WTC11 (cell line): ENCODE data around the gene HOXA7. TPM values are rescaled to one million over a fixed set of nuclear protein-coding genes. Genes with fewer than 3 reads are reported as not detected.

Source experiments
- ATAC-seq: fragments of 200-7000 bp; cut with Tn5 transposase; 2 replicates; pipeline ENCODE4 v1.10.0; 2021; ENCODE audit warnings: mild to moderate bottlenecking, moderate library complexity
- CTCF ChIA-PET: fragments of 300-600 bp; sonication (Branson Sonifier 250); formaldehyde crosslinking; loops from one replicate; lab custom pipeline; 2021; ENCODE audit warnings: antibody characterized with exemption; lab: Charles Lee
- POLR2A ChIA-PET: fragments of 350-600 bp; sonication (Branson Sonifier 250); formaldehyde crosslinking; loops from one replicate; lab custom pipeline; 2021; ENCODE audit warnings: antibody characterized with exemption; lab: Charles Lee
- DNase-seq: peaks from one replicate; pipeline ENCODE4 v3.0.0; 2021; ENCODE audit warnings: low spot score
- H3K27ac Mint-ChIP-seq: 2 replicates; pipeline ENCODE4 v1.8.0; 2021; ENCODE audit warnings: mixed read lengths
- H3K27me3 Mint-ChIP-seq: 2 replicates; pipeline ENCODE4 v1.8.0; 2021; ENCODE audit warnings: low read depth, mild to moderate bottlenecking, moderate library complexity, mixed read lengths
- H3K36me3 Mint-ChIP-seq: 2 replicates; pipeline ENCODE4 v1.8.0; 2021; ENCODE audit warnings: mixed read lengths
- H3K4me1 Mint-ChIP-seq: 2 replicates; pipeline ENCODE4 v1.8.0; 2022; ENCODE audit warnings: mixed read lengths
- H3K4me3 Mint-ChIP-seq: 2 replicates; pipeline ENCODE4 v1.8.0; 2021; ENCODE audit warnings: mild to moderate bottlenecking, moderate library complexity, mixed read lengths
- H3K9me3 Mint-ChIP-seq: 2 replicates; pipeline ENCODE4 v1.8.0; 2021; ENCODE audit warnings: mixed read lengths
- ATF3 ChIP-seq: sonication (generic); formaldehyde crosslinking; conservative IDR thresholded peaks from 2 replicates; pipeline ENCODE4 v1.8.1; 2022; ENCODE audit warnings: mild to moderate bottlenecking, missing genetic modification reagents
- CDX4 ChIP-seq: fragments of 250-450 bp; sonication (Bioruptor Pico); IDR thresholded peaks from 2 replicates; pipeline ENCODE4 v1.9.0; 2021; ENCODE audit warnings: moderate library complexity, mild to moderate bottlenecking, inconsistent platforms, borderline replicate concordance
- E2F1 ChIP-seq: sonication (generic); formaldehyde crosslinking; IDR thresholded peaks from 2 replicates; pipeline ENCODE4 v1.8.0; 2022; ENCODE audit warnings: mild to moderate bottlenecking, missing genetic modification reagents
- ETV6 ChIP-seq: sonication (generic); formaldehyde crosslinking; IDR thresholded peaks from 2 replicates; pipeline ENCODE4 v1.8.1; 2022; ENCODE audit warnings: mild to moderate bottlenecking, missing genetic modification reagents
- GRHL2 ChIP-seq: fragments of 250-450 bp; sonication (Bioruptor Pico); IDR thresholded peaks from 2 replicates; pipeline ENCODE4 v1.8.0; 2022; ENCODE audit warnings: mild to moderate bottlenecking, moderate library complexity; ENCODE audit not compliant: insufficient replicate concordance, severe bottlenecking
- JAZF1 ChIP-seq: fragments of 250-450 bp; sonication (Bioruptor Pico); IDR thresholded peaks from 2 replicates; pipeline ENCODE4 v1.9.0; 2021; ENCODE audit warnings: moderate library complexity, mild to moderate bottlenecking, inconsistent platforms
- KAT7 ChIP-seq: sonication (generic); formaldehyde crosslinking; IDR thresholded peaks from 2 replicates; pipeline ENCODE4 v1.8.1; 2023; ENCODE audit warnings: missing genetic modification reagents, mild to moderate bottlenecking, borderline replicate concordance
- MAX ChIP-seq: sonication (generic); formaldehyde crosslinking; IDR thresholded peaks from 2 replicates; pipeline ENCODE4 v1.8.0; 2022; ENCODE audit warnings: mild to moderate bottlenecking, missing genetic modification reagents
- NFATC4 ChIP-seq: fragments of 250-450 bp; sonication (Bioruptor Pico); IDR thresholded peaks from 2 replicates; pipeline ENCODE4 v1.9.0; 2021; ENCODE audit warnings: mild to moderate bottlenecking
- NFE2L1 ChIP-seq: sonication (generic); formaldehyde crosslinking; IDR thresholded peaks from 2 replicates; pipeline ENCODE4 v1.8.1; 2023; ENCODE audit warnings: missing genetic modification reagents
- NR2C2 ChIP-seq: sonication (generic); formaldehyde crosslinking; IDR thresholded peaks from 2 replicates; pipeline ENCODE4 v1.8.0; 2022; ENCODE audit warnings: mild to moderate bottlenecking, missing genetic modification reagents
- PRRX2 ChIP-seq: fragments of 250-450 bp; sonication (Bioruptor Pico); IDR thresholded peaks from 2 replicates; pipeline ENCODE4 v1.8.0; 2021; ENCODE audit warnings: mild to moderate bottlenecking
- RELA ChIP-seq: sonication (generic); formaldehyde crosslinking; IDR thresholded peaks from 2 replicates; pipeline ENCODE4 v1.8.1; 2022; ENCODE audit warnings: missing genetic modification reagents, mild to moderate bottlenecking, borderline replicate concordance
- RORB ChIP-seq: fragments of 250-450 bp; sonication (Bioruptor Pico); IDR thresholded peaks from 2 replicates; pipeline ENCODE4 v1.9.0; 2021; ENCODE audit warnings: mild to moderate bottlenecking
- SOX15 ChIP-seq: fragments of 250-450 bp; sonication (Bioruptor Pico); IDR thresholded peaks from 2 replicates; pipeline ENCODE4 v1.9.0; 2021; ENCODE audit warnings: mild to moderate bottlenecking
- SP1 ChIP-seq: sonication (generic); formaldehyde crosslinking; conservative IDR thresholded peaks from 2 replicates; pipeline ENCODE4 v1.8.1; 2022; ENCODE audit warnings: missing genetic modification reagents
- TEAD4 ChIP-seq: sonication (generic); formaldehyde crosslinking; IDR thresholded peaks from 2 replicates; pipeline ENCODE4 v1.8.0; 2022; ENCODE audit warnings: mild to moderate bottlenecking, missing genetic modification reagents
- USF2 ChIP-seq: sonication (generic); formaldehyde crosslinking; IDR thresholded peaks from 2 replicates; pipeline ENCODE4 v1.8.1; 2023; ENCODE audit warnings: mild to moderate bottlenecking, missing genetic modification reagents, moderate library complexity
- ZBTB21 ChIP-seq: sonication (generic); formaldehyde crosslinking; IDR thresholded peaks from 2 replicates; pipeline ENCODE4 v1.8.1; 2023; ENCODE audit warnings: mild to moderate bottlenecking, missing genetic modification reagents, borderline replicate concordance
- ZMAT4 ChIP-seq: fragments of 250-450 bp; sonication (Bioruptor Pico); IDR thresholded peaks from 2 replicates; pipeline ENCODE4 v1.9.0; 2021; ENCODE audit warnings: mild to moderate bottlenecking
- ZNF138 ChIP-seq: sonication (generic); formaldehyde crosslinking; conservative IDR thresholded peaks from 2 replicates; pipeline ENCODE4 v1.8.1; 2022; ENCODE audit warnings: mild to moderate bottlenecking, moderate library complexity, missing genetic modification reagents
- ZNF232 ChIP-seq: sonication (generic); formaldehyde crosslinking; IDR thresholded peaks from 2 replicates; pipeline ENCODE4 v1.8.0; 2022; ENCODE audit warnings: mild to moderate bottlenecking, missing genetic modification reagents
- ZNF263 ChIP-seq: sonication (generic); formaldehyde crosslinking; IDR thresholded peaks from 2 replicates; pipeline ENCODE4 v1.8.1; 2022; ENCODE audit warnings: low read depth, mild to moderate bottlenecking, moderate library complexity, missing genetic modification reagents
- ZNF317 ChIP-seq: sonication (generic); formaldehyde crosslinking; IDR thresholded peaks from 2 replicates; pipeline ENCODE4 v1.8.1; 2023; ENCODE audit warnings: low read depth, mild to moderate bottlenecking, moderate library complexity, missing genetic modification reagents, borderline replicate concordance
- ZNF425 ChIP-seq: fragments of 250-450 bp; sonication (Bioruptor Pico); conservative IDR thresholded peaks from 2 replicates; pipeline ENCODE4 v1.9.0; 2021; ENCODE audit warnings: mild to moderate bottlenecking
- total RNA-seq: library from RNA; stranded (reverse); gene quantifications from 3 replicates; pipeline ENCODE4 v1.2.3, GENCODE V29; 2021

HOXA7 gene
- total RNA-seq, 1 experiment from 2014 or later, result not detected

- TF ChIP-seq SOX15 (no peak), TEAD4 (CRISPR knock-in tag) (no peak), RORB (CRISPR knock-in tag) (no peak), E2F1 (CRISPR knock-in tag) (no peak), GRHL2 (CRISPR knock-in tag) (no peak), USF2 (no peak), ATF3 (CRISPR knock-in tag) (no peak), ZBTB21 (CRISPR knock-in tag) (no peak), ZNF232 (CRISPR knock-in tag) (no peak), RELA (CRISPR knock-in tag) (no peak), MAX (CRISPR knock-in tag) (no peak), SP1 (CRISPR knock-in tag) (no peak), JAZF1 (CRISPR knock-in tag) (no peak), ZNF138 (CRISPR knock-in tag) (no peak)
- Mint-ChIP-seq H3K4me1 (peaks cover 8% of the 10 kb centered on the region), H3K9me3 (no peaks in the 10 kb centered on the region), H3K27me3 (peaks cover 100% of the 10 kb centered on the region), H3K4me3 (no peak overlapping the region), H3K27ac (no peak overlapping the region), H3K36me3 (no peaks in the 10 kb centered on the region)
- POLR2A ChIA-PET, result no interaction called here
- CTCF ChIA-PET, result interaction anchor here (0.9 to 3.1 kb wide), 23 partner anchors 8 to 797 kb away, joined by 3 to 74 read pairs (median 5); partner anchors contain the start of genes HOXA3, HOXA4, HOXA5 and HOXA6
- DNase-seq, result peak; percentile 38
- ATAC-seq, result no peak
These were observed 5.5 kb upstream of the HOXA7 start for GRCh38 chr7:27161721-27162560.

GRCh38 chr7:27161214-27161720 lies 4.8 kb upstream of the HOXA7 start:
- H3K4me1 Mint-ChIP-seq, result peaks cover 11% of the 10 kb centered on the region
- H3K27ac Mint-ChIP-seq, result no peak overlapping the region
- TF ChIP-seq TEAD4 (CRISPR knock-in tag) (no peak), CDX4 (CRISPR knock-in tag) (peak; percentile 85; the same call in 1 of the 2 replicates), NFE2L1 (CRISPR knock-in tag) (no peak)
- peaks cover 100% of the 10 kb centered on the region for H3K27me3 Mint-ChIP-seq
- ChIA-PET POLR2A (interaction anchor here (0.9 kb wide), 1 partner anchor 65 kb away, joined by 4 read pairs; no protein-coding TSS in a partner anchor), CTCF (interaction anchor here (0.6 to 3.1 kb wide), 47 partner anchors 8 to 1304 kb away, joined by 3 to 74 read pairs (median 4); partner anchors contain the start of genes HOXA1, HOXA3, HOXA4 and HOXA5)
- no peak for ATAC-seq
- no peaks in the 10 kb centered on the region for H3K9me3 Mint-ChIP-seq
- no peak for DNase-seq
- H3K4me3 Mint-ChIP-seq, result peak overlapping the region; percentile 29
- no peaks in the 10 kb centered on the region for H3K36me3 Mint-ChIP-seq

GRCh38 chr7:27160546-27161213 lies 4.2 kb upstream of the HOXA7 start:
- ATAC-seq, result peak; percentile 43
- H3K9me3 Mint-ChIP-seq, result no peaks in the 10 kb centered on the region
- no peaks in the 10 kb centered on the region for H3K36me3 Mint-ChIP-seq
- peak; percentile 92 for DNase-seq
- ChIA-PET POLR2A (interaction anchor here (0.9 kb wide), 1 partner anchor 64 kb away, joined by 4 read pairs; no protein-coding TSS in a partner anchor), CTCF (interaction anchor here (0.6 to 3.1 kb wide), 48 partner anchors 9 to 1304 kb away, joined by 3 to 74 read pairs (median 4); partner anchors contain the start of genes HOXA1, HOXA3, HOXA4 and HOXA5)
- H3K4me1 Mint-ChIP-seq, result peaks cover 12% of the 10 kb centered on the region
- H3K27me3 Mint-ChIP-seq, result peaks cover 100% of the 10 kb centered on the region
- peak overlapping the region; percentile 29 for H3K4me3 Mint-ChIP-seq
- H3K27ac Mint-ChIP-seq, result no peak overlapping the region
- TF ChIP-seq NFATC4 (CRISPR knock-in tag) (no peak), KAT7 (no peak), NR2C2 (no peak), PRRX2 (CRISPR knock-in tag) (no peak), ETV6 (CRISPR knock-in tag) (0 out of 2 replicates have a peak, but pooled peaks have one; percentile 20), ZNF425 (CRISPR knock-in tag) (no peak), ZMAT4 (no peak), ZNF317 (CRISPR knock-in tag) (no peak), ZNF263 (CRISPR knock-in tag) (no peak)
